Tibial artery (tissue), 4 donors: ENCODE measurements around the gene COX6A1.

ENCODE experiments used
- DNase-seq, 2 donors: peaks; one replicate each; pipeline ENCODE4 v3.0.0-alpha.2; 2019
- H3K27ac ChIP-seq, 2 donors: fragments of 200-600 bp; sonication (generic) in 1 of 2; 1 replicate in 1 of 2; 2 replicates in 1 of 2; pipeline ENCODE4 v1.5.1; 2018 to 2019; ENCODE audit warnings: mild to moderate bottlenecking in 1 of 2
- H3K27me3 ChIP-seq, 2 donors: fragments of 200-600 bp; sonication (generic) in 1 of 2; one replicate each; pipeline versions ENCODE4 v1.5.1 to v1.6.0; 2016 to 2019
- H3K36me3 ChIP-seq, 3 donors: fragments of 200-600 bp; sonication (generic) in 2 of 3; one replicate each; pipeline ENCODE4 v1.5.1; 2016 to 2019; ENCODE audit warnings: mild to moderate bottlenecking in 2 of 3
- H3K4me1 ChIP-seq, 4 donors: fragments of 200-600 bp; sonication (generic) in 2 of 4; 1 replicate in 3 of 4; 2 replicates in 1 of 4; pipeline ENCODE4 v1.5.1; 2016 to 2019
- H3K4me3 ChIP-seq, 2 donors: fragments of 200-600 bp; sonication (generic) in 1 of 2; 1 replicate in 1 of 2; 2 replicates in 1 of 2; pipeline ENCODE4 v1.5.1; 2018 to 2019; ENCODE audit warnings: mild to moderate bottlenecking in 2 of 2
- H3K9me3 ChIP-seq, 3 donors: fragments of 200-600 bp; sonication (generic) in 1 of 3; one replicate each; pipeline ENCODE4 v1.5.1; 2016 to 2019
- intact Hi-C: fragments of 100-400 bp; cut with DNase I; formaldehyde crosslinking; loops from one replicate; pipeline ENCODE4 v1.15.0; 2023; ENCODE audit warnings: low total_unique reads
- TF ChIP-seq, protein P1 (sequence below), 2 experiments: fragments of 200-600 bp in 1 of 2; fragments of 450-650 bp in 1 of 2; IDR thresholded peaks; one replicate each; pipeline ENCODE4 v1.5.1; 2017 to 2019; ENCODE audit warnings: antibody characterized with exemption in 2 of 2, mild to moderate bottlenecking in 1 of 2, moderate library complexity in 1 of 2

The COX6A1 gene

DNA sequence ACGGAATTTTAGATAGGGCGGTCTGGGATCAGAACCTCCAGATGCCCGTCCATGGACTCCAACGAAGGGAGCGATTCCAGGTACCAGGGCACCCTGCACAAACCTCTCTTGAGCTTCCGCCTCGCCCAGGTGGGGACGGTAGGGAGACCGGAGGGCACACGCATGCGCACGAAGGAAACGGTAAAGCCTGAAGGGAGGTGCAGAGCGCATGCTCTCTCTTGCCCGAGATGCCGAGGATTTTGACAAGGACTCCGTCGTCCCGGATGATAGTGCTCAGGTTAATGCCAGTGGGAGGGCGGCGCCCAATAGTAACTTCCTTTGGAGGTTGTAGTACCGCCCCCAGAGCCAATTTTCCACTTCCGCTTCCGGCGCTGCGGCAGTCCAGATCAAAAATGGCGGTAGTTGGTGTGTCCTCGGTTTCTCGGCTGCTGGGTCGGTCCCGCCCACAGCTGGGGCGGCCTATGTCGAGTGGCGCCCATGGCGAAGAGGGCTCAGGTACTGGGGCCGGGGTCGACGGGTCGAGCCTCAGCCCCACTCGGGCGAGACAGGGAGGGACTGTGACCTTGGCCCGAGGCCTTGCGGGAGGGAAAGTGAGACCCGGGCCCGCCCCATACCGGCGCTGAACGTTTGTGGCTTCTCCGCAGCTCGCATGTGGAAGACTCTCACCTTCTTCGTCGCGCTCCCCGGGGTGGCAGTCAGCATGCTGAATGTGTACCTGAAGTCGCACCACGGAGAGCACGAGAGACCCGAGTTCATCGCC lies at the start of gene COX6A1:
Gene COX6A1, plus strand, starts transcription at position 379 of the 760 bp plus-strand sequence. Its CDS starts 14 bp downstream, at position 393.
- H3K36me3 ChIP-seq: peaks cover 2 to 30% (median 19%) of the 10 kb centered on the region in 3 donors
- peaks cover 0 to 19% (median 14%) of the 10 kb centered on the region in 4 donors for H3K4me1 ChIP-seq
- peak within 1 kb of the TSS; percentile 81 to 88 for H3K27ac ChIP-seq
- peak; percentile 93 to 94 for DNase-seq
- intact Hi-C loops: no loop called here
- H3K27me3 ChIP-seq: peaks cover 0 to 12% of the 10 kb centered on the region in 2 donors
- TF ChIP-seq, protein P1, sequence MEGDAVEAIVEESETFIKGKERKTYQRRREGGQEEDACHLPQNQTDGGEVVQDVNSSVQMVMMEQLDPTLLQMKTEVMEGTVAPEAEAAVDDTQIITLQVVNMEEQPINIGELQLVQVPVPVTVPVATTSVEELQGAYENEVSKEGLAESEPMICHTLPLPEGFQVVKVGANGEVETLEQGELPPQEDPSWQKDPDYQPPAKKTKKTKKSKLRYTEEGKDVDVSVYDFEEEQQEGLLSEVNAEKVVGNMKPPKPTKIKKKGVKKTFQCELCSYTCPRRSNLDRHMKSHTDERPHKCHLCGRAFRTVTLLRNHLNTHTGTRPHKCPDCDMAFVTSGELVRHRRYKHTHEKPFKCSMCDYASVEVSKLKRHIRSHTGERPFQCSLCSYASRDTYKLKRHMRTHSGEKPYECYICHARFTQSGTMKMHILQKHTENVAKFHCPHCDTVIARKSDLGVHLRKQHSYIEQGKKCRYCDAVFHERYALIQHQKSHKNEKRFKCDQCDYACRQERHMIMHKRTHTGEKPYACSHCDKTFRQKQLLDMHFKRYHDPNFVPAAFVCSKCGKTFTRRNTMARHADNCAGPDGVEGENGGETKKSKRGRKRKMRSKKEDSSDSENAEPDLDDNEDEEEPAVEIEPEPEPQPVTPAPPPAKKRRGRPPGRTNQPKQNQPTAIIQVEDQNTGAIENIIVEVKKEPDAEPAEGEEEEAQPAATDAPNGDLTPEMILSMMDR (IDR thresholded peaks at IDR 0.05): no peak
- no peaks in the 10 kb centered on the region for H3K9me3 ChIP-seq
- peak within 1 kb of the TSS; percentile 62 to 91 for H3K4me3 ChIP-seq

DNA sequence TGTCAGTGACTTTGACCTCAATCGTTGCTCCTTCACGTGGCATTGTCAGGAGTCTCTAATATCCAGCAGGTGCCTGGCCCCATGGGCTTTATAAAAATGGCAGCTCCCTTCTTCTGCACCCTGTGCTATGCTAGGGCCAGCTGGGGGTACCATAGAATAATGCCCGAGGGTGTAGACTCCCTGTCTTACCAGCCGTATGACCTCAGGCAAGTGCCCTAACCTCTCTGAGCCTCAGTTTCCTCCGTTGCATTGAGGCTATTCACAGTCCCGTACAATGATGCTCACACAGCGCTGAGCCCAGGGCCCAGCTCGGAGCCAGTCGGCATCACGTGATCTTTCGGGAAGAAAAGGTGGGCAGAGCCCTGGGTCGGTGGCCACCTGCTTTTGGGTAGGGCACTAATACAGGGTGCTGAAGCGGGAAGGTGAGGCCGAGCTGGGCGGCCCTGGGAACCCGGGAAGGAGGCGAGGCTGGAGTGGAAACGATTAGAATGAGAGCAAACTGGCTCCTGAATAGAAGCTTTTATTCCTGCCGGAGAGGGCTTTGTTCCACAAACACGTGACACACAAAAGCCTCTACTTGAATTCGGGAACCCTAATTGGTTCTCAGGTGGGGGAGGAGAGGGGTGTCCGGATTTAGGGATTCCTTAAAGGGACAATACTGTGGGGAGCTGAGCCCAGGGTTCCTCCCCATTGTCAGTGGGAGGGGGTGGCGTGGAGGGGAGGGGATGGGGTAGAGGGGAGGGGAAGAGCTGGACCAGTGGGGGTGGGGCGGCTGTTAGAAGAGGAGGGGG lies 49.0 kb upstream of the COX6A1 start:
- Histone ChIP-seq H3K9me3 (no peaks in the 10 kb centered on the region), H3K4me3 (no peak overlapping the region), H3K27me3 (peaks cover 0 to 53% of the 10 kb centered on the region in 2 donors), H3K27ac (no peak overlapping the region), H3K36me3 (no peaks in the 10 kb centered on the region), H3K4me1 (peaks cover 0 to 4% (median 0%) of the 10 kb centered on the region in 4 donors)
- TF ChIP-seq, protein P1 (IDR thresholded peaks at IDR 0.05): no peak
- no peak for DNase-seq
- intact Hi-C loops: no loop called here

DNA sequence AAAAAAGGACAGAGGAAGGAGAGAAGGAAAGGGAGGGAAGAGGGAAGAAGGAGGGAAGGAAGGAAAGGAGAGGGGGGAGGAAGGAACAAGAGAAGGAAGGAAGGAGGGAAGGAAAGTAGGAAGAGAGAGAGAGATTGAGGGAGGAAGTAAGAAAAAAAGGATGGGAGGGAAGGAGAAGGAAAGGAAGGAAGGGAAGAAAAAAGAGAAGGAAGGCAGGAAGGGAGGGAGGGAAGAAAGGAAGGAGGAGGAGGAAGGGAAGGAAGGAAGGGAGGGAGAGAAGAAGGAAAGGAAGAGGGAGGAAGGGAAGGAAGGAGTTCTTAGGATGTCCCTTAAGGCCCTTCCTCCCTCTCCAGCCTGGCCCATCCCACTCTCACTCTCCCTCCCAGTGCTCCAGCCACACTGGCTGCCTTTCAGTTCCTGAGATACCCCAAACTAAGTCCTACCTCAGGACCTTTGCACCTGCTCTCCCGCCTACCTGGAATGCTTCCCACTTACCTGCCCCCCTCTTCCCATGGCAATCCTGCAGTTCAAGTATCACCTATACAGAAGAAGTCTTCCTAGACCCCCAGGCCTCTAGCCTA lies 47.3 kb upstream of the COX6A1 start:
- H3K9me3 ChIP-seq: no peaks in the 10 kb centered on the region
- H3K4me1 ChIP-seq: peaks cover 0 to 4% (median 0%) of the 10 kb centered on the region in 4 donors
- no peaks in the 10 kb centered on the region for H3K36me3 ChIP-seq
- H3K4me3 ChIP-seq: no peak overlapping the region
- H3K27me3 ChIP-seq: peaks cover 0 to 55% of the 10 kb centered on the region in 2 donors
- DNase-seq: no peak
- H3K27ac ChIP-seq: no peak overlapping the region
- TF ChIP-seq, protein P1 (IDR thresholded peaks at IDR 0.05): no peak
- intact Hi-C loops: no loop called here

DNA sequence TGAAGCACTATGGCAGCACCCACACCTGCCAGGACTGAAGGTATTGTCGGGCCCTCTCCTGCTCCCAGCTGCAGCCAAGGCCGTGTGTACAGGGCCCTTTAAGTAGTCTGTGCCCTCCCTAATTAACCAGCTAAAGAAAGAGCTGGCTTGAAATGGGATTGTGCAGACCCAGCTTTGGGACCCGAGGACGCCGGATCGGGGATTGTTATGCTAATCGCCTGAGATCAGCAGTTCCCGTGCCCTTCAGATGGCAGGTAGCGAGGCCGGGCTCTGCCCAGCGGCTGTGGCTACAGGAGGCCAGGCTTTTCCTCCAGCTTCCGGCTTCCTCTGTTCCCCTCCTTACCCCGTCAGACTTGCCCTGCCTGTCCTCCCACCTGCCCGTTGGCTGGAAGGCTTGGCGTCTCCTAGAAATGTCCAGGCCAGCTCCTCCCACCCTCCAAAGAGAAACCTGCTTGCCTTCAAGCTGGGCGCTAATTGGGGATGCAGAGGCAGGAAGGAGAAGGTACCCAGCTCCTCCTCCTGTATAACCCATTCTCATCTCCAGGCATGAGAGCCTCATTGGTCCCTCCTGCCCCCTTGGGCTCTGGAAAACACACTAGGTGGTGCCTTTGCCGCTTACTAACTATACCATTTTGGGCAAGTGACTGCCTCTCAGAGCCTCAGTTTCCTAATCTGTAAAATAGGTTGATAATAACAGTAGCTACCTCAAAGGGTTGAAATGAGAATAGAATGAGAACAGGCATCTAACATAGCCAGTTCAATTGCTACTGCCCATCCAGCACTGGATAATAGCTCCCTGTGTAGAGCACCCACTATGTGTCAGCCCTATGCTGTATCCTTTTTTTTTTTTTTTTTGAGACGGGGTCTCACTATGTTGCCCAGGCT lies 43.2 kb upstream of the COX6A1 start:
- Histone ChIP-seq H3K9me3 (no peaks in the 10 kb centered on the region), H3K36me3 (no peaks in the 10 kb centered on the region), H3K27ac (no peak overlapping the region), H3K27me3 (peaks cover 0 to 67% of the 10 kb centered on the region in 2 donors), H3K4me3 (no peak overlapping the region), H3K4me1 (no peaks in the 10 kb centered on the region)
- no peak for DNase-seq
- TF ChIP-seq, protein P1 (IDR thresholded peaks at IDR 0.05): no peak
- intact Hi-C loops: no loop called here
